NOMO-1 treated with dmso at 0.1 percent for 144 hours (cell line): ENCODE measurements around the gene LDLRAD2.
"Not testable (repeated sequence)": the region's sequence is repeated elsewhere in the genome, so short reads cannot be mapped to it uniquely, and the experiment has no call there.

Source experiments
- DNase-seq: peaks from one replicate; lab custom pipeline; 2025; ENCODE audit not compliant: unreplicated experiment; lab: John Stamatoyannopoulos, UW

The LDLRAD2 gene, protein sequence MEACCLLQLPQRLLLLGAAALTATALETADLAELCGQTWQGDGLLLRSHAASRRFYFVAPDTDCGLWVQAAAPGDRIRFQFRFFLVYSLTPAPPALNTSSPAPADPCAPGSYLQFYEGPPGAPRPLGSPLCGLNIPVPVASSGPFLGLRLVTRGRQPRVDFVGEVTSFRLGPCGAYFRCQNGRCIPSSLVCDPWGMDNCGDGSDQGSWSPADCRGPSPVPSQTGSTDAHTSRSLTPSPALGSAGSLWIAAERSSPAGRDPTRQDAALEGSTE

DNA sequence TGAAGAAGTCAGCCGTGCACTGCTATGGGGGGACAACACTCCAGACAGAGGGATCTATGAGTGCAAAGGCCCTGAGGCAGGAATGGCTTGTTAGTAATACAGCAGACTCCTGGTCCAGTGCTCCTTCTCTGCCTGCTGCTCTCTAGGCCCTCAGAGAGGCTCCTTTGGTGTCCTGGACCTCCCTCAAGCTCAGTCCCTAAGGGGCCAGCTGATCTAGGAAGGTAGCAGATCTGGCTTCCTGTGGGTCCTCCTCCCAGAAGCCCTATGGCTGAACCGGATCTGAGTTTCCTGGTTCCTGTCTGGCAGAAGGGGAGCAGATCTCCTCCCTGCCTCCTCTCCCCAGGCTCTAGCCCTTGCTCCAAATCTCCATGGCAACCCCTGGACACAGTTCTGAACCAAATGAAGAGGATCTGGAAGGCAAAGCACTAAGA, at the start of gene LDLRAD2:
TSS of gene LDLRAD2 (plus strand) at position 391 of the 431 bp plus-strand sequence. CDS start 187 bp downstream, outside the sequence.
- DNase-seq, result no peak

DNA sequence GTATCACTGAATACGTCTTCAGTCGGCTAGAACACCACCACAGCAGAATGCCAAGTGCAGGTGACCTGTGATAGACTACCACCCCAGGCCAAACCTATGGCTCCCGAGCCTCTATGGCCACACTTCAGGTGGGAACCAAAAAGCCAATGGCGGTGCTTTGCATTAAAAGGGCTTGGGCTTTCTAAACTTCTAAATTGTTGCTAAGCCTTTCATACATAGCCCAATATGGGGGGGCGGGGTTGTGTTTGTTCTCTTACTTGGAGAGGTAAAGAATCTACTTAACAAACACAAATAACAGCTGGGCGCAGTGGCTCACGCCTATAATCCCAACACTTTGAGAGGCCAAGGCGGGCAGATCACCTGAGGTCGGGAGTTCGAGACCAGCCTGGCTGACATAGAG, 48.8 kb upstream of the LDLRAD2 start:
- DNase-seq, result no peak

DNA sequence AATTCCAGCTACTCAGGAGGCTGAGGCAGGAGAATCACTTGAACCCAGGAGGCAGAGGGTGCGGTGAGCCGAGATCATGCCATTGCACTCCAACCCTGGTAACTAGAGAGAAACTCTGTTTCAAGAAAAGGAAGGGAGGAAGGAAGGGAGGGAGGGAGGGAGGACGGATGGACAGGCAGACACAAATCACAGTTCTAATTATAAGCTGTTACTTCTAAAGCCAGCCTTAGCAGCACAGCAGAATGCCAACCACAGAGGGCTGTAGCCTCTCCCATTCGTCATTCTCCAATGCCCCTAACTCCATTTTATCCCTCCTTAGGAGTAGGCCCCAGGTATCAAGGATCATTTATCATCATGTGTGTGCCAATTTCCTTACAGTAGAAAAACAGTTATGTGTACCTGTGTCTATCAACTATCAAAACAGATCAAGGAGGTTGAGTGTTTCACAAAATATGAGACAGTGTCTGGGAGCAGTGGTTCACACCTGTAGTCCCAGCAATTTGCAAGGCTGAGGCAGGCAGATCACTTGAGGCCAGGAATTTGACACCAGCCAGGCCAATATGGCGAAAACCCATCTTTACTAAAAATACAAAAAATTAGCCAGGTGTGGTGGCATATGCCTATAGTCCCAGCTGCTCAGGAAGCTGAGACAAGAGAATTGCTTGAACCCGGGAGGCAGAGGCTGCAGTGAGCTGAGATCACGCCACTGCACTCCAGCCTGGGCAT, 48.2 kb upstream of the LDLRAD2 start:
- DNase-seq, result no peak

DNA sequence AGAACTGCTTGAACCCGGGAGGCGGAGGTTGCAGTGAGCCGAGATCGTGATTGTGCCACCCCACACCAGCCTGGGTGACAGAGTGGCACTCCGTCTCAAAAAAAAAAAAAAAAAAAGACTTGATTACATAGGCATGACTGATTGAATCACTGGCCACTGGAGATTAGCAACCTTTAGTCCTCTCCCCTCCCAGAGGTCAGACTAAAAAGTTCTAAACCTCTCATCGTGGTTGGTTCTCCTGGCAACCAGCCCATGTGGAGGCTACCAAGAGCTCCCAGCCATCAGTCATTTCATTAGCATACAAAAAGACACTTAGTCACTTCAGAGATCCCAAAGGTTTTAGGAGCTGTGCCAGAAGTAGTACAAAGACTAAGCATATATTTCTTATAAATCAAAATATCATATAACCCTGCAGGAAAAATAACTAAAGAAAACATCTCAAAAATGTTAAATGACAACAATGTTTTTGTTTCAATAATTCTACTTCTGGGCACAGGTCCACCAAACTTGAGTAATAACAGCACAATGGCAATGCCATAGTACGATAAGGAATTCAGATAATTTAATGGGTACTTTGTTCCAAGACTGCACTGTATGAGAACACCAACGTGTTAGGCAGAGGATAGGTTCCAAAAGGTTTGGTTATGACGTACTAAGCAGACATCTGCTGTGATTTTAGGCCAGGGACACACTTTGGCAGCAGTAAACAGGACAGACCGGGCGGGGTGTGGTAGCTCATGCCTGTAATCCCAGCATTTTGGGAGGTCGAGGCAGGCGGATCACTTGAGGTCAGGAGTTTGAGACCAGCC, 47.2 kb upstream of the LDLRAD2 start:
- no peak for DNase-seq

DNA sequence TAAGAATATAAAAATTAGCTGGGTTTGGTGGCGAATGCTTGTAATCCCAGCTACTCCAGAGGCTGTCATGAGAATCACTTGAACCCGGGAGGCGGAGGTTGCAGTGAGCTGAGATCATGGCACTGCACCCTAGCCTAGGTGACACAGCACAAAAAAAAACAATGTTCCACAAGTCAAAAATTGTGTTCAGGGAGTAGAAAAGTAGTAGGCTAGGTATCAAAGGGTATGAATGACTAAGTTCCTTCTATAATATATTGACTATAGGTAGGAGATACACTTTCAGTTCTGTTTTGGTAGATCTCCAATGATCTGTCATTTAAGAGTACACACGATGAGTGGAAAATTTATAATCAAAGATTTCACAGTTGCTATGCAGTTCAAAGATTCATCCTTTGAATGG, 45.9 kb upstream of the LDLRAD2 start:
- no peak for DNase-seq

DNA sequence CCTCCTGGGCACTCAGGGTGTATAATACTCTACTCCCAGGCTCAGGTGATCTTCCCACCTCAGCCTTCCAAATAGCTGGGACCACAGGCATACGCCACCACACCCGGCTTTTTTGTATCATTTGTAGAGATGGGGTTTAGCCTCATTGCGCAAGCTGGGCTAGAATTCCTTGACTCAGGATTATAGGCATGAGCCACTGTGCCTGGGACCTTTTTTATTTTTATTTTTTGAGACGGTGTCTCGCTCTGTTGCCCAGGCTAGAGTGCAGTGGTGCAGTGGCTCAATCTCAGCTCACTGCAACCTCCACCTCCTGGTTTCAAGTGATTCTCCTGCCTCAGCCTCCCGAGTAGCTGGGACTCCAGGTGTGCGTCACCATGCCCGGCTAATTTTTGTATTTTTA, 45.0 kb upstream of the LDLRAD2 start:
- not testable (repeated sequence) for DNase-seq

DNA sequence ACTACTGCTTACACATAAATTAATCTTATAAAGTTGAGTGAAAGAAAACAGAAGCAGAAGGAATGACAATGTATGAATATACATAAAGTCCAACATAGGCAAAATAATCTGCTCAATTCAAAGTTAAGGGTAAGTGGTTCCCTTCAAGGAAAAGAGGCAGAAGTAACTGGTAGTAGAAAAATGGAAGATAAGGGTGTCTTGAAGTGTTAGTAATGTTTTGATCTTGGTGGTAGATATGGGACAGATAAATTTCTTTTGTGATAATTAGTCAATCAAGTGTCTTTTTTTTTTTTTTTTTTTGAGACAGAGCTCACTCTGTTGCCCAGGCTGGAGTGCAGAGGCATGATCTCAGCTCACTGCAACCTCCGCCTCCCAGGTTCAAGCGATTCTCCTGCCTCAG, 41.9 kb upstream of the LDLRAD2 start:
- DNase-seq, result no peak

DNA sequence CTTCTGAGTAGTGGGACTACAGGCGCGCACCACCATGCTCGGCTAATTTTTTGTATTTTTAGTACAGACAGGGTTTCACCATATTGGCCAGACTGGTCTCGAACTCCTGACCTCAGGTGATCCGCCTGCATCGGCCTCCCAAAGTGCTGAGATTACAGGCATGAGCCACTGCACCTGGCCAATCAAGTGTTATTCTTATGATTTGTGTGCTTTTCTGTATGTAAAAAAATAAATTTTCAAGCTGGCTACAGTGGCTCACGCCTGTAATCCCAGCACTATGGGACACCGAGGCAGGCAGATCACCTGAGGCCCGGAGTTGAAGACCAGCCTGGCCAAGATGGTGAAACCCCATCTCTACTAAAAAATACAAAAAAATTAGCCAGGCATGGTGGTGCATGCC, 41.5 kb upstream of the LDLRAD2 start:
- DNase-seq, result not testable (repeated sequence)

DNA sequence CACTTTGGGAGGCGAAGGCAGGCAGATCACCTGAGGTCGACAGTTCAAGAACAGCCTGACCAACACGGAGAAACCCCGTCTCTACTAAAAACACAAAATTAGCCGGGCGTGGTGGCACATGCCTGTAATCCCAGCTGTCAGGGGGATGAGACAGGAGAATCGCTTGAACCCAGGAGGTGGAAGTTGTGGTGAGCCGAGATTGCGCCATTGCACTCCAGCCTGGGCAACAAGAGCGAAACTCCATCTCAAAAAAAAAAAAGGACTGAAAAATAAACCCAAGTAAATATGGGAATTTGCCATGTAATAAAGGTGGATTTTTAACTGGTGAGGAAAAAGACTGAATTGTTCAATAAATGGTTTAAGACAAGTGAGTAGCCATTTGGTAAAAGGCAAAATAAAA, 40.4 kb upstream of the LDLRAD2 start:
- not testable (repeated sequence) for DNase-seq

DNA sequence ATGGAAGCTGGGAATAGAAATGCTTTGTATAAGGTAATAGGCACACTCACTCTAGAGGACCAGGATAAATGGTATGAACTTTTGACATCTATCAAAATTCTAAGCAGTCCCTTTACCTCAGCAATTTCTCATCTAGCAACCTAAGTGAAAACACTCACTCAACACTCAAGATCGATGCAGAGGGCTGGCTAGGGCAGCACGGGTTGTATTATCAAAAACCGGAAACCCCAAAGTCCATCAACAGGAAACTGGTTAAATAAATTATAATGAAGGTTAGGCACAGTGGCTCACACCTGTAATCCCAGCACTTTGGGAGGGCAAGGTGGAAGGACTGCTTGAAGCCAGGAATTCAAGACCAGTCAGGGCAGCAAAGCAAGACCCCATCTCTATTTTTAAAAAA, 38.5 kb upstream of the LDLRAD2 start:
- DNase-seq, result no peak

DNA sequence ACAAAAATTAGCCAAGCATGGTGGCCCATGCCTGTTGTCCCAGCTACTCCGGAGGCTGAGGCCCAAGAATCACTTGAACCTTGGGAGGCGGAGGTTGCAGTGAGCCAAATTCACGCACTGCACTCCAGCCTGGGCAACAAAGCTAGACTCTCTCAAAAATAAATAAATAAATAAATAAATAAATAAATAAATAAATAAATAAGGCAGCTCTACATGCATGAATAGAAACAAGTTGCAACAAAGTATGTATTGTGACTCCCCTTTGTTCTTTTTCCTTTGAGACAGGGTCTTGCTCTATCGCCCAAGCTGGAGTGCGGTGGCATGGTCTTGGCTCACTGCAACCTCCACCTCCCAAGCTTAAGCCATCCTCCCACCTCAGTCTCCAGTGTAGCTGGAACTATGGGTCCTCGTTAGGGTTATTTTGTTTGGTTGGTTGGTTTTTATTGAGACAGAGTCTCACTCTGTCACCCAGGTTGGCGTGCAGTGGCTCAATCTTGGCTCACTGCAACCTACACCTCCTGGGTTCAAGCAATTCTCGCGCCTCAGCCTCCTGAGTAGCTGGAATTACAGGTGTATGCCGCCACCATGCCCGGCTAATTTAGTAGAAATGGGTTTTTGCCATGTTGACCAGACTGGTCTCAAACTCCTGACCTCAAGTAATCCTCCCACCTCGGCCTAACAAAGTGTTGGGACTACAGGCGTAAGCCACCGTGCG, 37.1 kb upstream of the LDLRAD2 start:
- DNase-seq, result no peak

DNA sequence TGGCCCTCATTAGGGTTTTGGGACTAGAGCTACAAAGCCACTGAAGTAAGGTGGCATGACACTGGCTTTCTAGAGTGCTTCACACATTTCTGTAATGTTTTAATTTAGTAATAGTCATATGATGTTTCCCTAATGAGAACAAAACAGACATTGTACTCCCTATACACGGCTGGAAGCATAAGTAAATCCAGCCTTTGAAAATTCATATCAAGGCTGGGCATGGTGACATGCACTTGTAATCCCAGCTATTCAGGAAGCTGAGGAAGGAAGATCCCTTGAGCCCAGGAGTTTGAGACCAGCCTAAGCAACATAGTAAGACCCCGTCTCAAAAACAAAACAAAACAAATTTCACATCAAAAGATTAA, 36.5 kb upstream of the LDLRAD2 start:
- no peak for DNase-seq

DNA sequence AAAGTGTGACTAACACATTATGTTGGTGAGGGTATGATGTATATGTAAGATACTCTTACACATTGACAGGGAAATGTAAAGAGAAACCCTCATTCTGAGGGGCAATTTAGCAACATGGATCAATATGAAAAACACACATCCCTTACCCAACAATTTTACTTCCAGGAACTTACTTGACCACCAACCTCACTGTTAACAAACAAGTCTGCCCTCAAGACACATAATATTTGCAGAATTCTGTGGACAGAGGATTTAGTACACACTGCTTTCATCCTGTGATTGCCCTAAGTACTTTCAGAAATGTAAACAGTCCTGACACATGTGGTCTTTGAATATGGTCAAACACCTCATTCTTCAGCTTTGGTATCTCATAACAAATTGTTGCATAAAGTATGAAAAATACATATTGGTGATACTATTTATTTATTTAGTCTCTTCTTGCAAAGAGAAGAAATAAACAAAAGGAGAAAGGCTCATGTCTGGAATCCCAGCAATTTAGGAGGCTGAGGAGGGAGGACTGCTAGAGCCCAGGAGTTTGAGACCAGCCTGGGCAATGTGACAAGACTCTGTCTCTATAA, 36.0 kb upstream of the LDLRAD2 start:
- no peak for DNase-seq

DNA sequence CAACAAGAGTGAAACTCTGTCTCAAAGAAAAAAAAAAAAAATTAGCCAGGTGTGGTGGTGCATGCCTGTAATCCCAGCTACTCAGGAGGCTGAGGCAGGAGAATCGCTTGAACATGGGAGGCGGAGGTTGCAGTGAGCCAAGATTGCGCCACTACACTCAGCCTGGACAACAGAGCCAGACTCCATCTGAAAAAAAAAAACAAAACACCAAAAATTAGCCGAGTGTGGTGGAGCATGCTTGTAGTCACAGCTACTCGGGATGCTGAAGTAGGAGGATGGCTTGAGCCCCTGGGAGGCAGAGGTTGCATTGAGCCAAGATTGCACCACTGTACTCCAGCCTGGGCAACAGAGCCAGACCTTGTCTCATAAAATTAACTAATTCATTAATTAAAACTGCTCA, 35.1 kb upstream of the LDLRAD2 start:
- DNase-seq, result not testable (repeated sequence)

DNA sequence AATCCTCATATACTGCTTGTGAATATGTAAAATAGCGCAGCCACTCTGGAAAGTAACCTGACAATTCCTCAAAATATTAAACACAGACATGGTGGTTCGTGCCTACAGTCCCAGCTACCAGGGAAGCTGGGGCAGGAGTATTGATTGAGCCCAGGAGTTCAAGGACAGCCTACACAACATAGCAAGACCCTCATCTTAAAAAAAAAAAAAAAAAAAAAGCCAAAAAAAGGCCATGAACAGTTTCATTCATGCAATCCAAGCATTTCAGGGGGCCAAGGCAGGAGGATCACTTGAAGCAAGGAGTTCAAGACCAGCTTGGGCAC, 33.7 kb upstream of the LDLRAD2 start:
- no peak for DNase-seq

DNA sequence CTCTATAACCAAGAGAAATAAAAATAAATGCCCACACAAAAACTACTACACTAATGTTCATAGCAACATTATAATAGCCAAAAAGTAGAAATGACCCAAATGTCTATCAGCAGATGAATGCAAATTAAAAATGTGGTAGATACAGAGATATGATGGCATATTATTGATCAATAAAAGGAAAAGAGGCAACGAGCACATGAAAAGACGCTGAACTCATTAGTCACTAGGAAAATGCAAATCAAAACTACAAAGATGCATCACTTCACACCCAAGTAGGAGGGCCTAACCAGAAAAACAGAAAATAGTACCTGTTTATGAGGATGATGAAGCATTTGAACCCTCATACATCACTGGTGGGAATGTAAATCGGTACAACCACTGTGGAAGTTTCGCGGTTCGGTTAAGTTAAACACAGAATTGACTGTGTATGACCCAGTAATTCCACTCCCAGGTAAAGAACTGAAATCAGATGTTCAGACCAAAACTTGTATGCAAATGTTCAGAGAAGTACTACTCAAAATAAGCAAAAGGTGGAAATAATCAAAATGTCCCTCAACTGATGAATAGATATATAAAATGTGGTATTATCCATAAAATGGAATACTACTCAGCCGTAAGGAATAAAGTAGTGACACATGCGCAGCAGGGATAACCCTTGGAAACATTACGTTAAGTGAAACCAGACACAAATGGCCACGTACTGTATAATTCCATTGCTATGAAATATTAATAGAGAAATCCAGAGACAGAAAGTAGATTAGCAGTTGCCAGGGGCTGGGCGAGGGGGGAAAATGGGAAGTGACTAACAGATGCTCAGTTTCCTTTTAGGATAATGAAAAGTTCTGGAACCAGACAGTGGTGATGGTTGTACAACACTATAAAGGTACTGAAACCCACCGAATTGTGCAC, 32.2 kb upstream of the LDLRAD2 start:
- no peak for DNase-seq

DNA sequence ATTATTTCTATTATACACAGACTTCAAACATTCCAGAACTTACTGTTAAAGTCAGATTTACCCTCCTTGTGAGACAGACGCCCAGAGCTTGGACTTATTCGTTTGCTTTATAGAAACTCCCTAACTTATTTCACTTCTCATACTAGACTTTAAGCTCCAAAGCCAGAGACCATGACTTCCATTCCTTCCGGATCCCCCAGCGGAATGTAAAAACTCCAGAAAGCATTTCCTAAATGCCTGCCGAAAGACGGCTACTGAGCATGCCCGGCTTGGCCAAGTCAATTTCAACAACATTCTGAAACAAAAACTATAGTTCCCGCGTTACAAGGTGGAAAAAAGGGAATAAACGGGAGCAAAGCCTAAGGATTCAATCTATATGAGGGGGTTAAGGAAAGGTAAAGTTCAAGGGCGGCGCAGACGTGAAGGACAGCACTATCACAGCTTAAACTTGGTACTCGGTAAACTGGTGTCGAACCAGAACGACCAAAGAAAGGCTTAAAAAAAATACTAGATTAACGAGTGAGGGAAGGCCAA, 30.2 kb upstream of the LDLRAD2 start:
- no peak for DNase-seq

DNA sequence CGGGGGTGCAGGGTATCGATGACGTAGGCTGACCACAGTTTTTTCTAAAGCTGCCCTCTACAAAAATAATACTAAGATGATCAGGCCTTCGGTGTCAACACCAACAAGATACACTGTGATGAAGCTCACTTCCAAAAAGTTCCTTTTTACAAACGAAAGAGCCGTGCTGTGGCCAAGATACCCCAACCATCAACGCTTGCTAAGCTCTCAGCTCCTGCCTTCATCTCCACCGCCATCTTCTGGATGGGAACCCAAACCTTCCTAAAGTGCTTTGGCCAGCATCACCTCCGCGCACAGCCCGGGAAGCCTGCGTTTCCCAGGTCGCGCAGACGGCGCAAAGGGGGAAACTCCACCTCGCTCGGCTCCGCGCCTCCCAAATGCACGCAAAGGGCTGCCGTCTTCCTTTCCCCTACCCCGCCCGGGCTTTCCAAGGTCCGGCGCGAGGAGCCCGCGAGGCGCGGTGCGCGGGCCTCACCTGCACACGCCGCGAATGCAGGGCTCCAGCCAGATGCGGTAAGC, 29.7 kb upstream of the LDLRAD2 start:
- DNase-seq, result peak; percentile 64

DNA sequence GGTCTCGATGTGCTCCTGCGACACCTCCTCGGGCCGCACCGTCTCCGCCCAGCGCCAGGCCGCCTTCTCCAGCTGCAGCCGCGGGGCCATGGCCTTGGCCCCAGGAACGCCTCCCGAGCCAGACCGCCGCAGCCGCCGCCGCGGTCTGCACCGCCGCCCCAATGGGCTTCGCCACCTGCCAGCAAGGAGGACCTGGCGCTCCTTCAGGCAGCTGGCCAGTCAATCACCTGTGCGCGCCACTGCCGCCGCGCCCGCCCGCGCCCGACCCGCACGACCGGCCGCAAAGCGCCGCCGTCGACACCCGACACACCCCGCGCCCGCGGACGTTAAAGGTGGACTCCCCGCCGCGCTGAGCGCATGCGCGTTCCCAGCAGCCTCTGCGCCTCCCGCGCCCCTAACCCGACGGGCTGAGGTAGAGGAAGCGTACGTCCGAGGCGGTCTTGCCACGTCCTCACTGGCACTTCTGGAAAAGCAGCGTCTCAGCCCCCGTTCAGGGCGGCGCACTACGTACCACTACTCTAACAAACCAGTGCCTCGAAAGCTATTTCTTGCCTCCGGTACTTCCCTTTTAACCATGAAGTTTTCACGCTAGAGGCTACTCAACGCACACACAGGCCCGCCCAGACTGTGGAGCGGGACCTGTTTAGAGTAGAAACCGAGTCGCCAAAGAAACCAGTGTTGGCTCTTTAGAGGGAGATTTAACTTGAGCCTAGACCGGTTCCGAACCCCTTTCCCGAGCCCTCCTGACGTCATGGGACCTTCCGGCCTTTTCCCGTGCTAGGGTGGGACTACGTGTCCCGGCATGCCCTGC, 29.0 kb upstream of the LDLRAD2 start, which contains the start of gene USP48:
TSS of gene USP48 (minus strand) at position 282 of the 811 bp plus-strand sequence. CDS start at position 90, 192 bp downstream.
- peak; percentile 93 for DNase-seq
